A549 (cell line): ENCODE data around the gene PTPRE. TPM values are rescaled to one million over a fixed set of nuclear protein-coding genes. Genes with fewer than 3 reads are reported as not detected.
A peak's percentile ranks its signal among the peaks of the same experiment; 100 is the strongest.

Experiments
- ATAC-seq, 2 experiments: fragments of 200-7000 bp in 1 of 2; fragments of >200 bp in 1 of 2; cut with Nextera tagmentation in 1 of 2; cut with Tn5 transposase in 1 of 2; 3 replicates each; pipeline versions ENCODE4 v1.8.0 to v1.9.1; 2018 to 2020; ENCODE audit warnings: mild to moderate bottlenecking in 1 of 2, moderate library complexity in 1 of 2
- CTCF ChIA-PET: fragments of 300-600 bp; sonication (Branson Sonifier 250); formaldehyde crosslinking; extraction: SDS; loops from one replicate; lab custom pipeline; 2021; ENCODE audit warnings: antibody characterized with exemption, inconsistent platforms; lab: Yijun Ruan, JAX
- POLR2A ChIA-PET: fragments of 350-600 bp; formaldehyde crosslinking; extraction: SDS; loops from one replicate; lab custom pipeline; 2021; ENCODE audit warnings: antibody characterized with exemption, inconsistent platforms; lab: Yijun Ruan, JAX
- DNase-seq, 2 experiments: peaks; one replicate each; pipeline versions ENCODE4 v3.0.0 to v3.0.0-alpha.2; 2011 to 2016; ENCODE audit warnings: low read depth in 1 of 2, low spot score in 1 of 2
- FAIRE-seq: peaks from 2 replicates; lab custom pipeline; 2011; peaks lifted over from hg19 to GRCh38; lab: Jason Lieb, UNC
- H3K27ac ChIP-seq, 2 experiments: fragments of >200 bp; sonication (Bioruptor Twin); formaldehyde crosslinking; 3 replicates each; pipeline ENCODE4 v1.5.1; 2016 to 2017
- H3K4me1 ChIP-seq: fragments of >200 bp; sonication (Bioruptor Twin); formaldehyde crosslinking; 3 replicates; pipeline ENCODE4 v1.6.1; 2016
- H3K4me2 ChIP-seq: fragments of >200 bp; sonication (Bioruptor Twin); formaldehyde crosslinking; 3 replicates; pipeline ENCODE4 v1.6.1; 2016
- H3K4me3 ChIP-seq: fragments of >200 bp; sonication (Bioruptor Twin); formaldehyde crosslinking; 3 replicates; pipeline ENCODE4 v1.5.1; 2016
- H3K9me3 ChIP-seq: fragments of >200 bp; sonication (Bioruptor Twin); formaldehyde crosslinking; 3 replicates; pipeline ENCODE4 v1.6.1; 2016
- ATOH8 ChIP-seq: fragments of 250-450 bp; sonication (Bioruptor Pico); IDR thresholded peaks from 2 replicates; pipeline ENCODE4 v1.5.0; 2020; ENCODE audit warnings: low read depth, mild to moderate bottlenecking, moderate library complexity
- CHD2 ChIP-seq: fragments of 150-350 bp; IDR thresholded peaks from 2 replicates; pipeline ENCODE4 v1.6.1; 2014; ENCODE audit warnings: low read length; ENCODE audit not compliant: partially characterized antibody
- E2F6 ChIP-seq: IDR thresholded peaks from 2 replicates; pipeline ENCODE4 v1.6.1; 2012; ENCODE audit warnings: low read depth, borderline replicate concordance
- EP300 ChIP-seq, 2 experiments: fragments of >200 bp; sonication (Bioruptor Twin); formaldehyde crosslinking; IDR thresholded peaks; 2 replicates in 1 of 2; 3 replicates in 1 of 2; pipeline ENCODE4 v1.6.1; 2016 to 2017
- ESRRA ChIP-seq: fragments of 150-350 bp; IDR thresholded peaks from 2 replicates; pipeline ENCODE4 v1.6.1; 2014; ENCODE audit warnings: mild to moderate bottlenecking, low read length, borderline replicate concordance
- HDAC2 ChIP-seq: fragments of 200-600 bp; sonication (generic); IDR thresholded peaks from 2 replicates; pipeline ENCODE4 v1.6.1; 2016
- HEYL ChIP-seq: fragments of 250-450 bp; sonication (Bioruptor Pico); IDR thresholded peaks from 2 replicates; pipeline ENCODE4 v1.8.0; 2021; ENCODE audit warnings: mild to moderate bottlenecking, moderate library complexity
- KDM1A ChIP-seq: fragments of 200-600 bp; sonication (generic); IDR thresholded peaks from 2 replicates; pipeline ENCODE4 v1.6.1; 2016; ENCODE audit warnings: low read depth, mild to moderate bottlenecking
- MAFK ChIP-seq: fragments of 450-650 bp; IDR thresholded peaks from 2 replicates; pipeline ENCODE4 v1.6.1; 2014; ENCODE audit not compliant: partially characterized antibody
- MAX ChIP-seq: IDR thresholded peaks from 2 replicates; pipeline ENCODE4 v1.6.1; 2012
- NFE2L2 ChIP-seq: fragments of 150-350 bp; conservative IDR thresholded peaks from 2 replicates; pipeline ENCODE4 v1.6.1; 2014; ENCODE audit warnings: low read length
- POLR2AphosphoS2 ChIP-seq: conservative IDR thresholded peaks from 2 replicates; pipeline ENCODE4 v1.6.1; 2012; ENCODE audit warnings: low read length, improper control_type of control experiment, inconsistent platforms
- RAD21 ChIP-seq, 2 experiments: fragments of >200 bp in 1 of 2; sonication (Bioruptor Twin) in 1 of 2; formaldehyde crosslinking in 1 of 2; IDR thresholded peaks in 1 of 2; conservative IDR thresholded peaks in 1 of 2; 2 replicates in 1 of 2; 3 replicates in 1 of 2; pipeline ENCODE4 v1.6.1; 2012 to 2018; ENCODE audit warnings: inconsistent platforms in 1 of 2
- RCOR1 ChIP-seq: fragments of 150-350 bp; IDR thresholded peaks from 2 replicates; pipeline ENCODE4 v1.6.1; 2014; ENCODE audit warnings: antibody characterized with exemption, low read length, low read depth
- RFX5 ChIP-seq: fragments of 450-650 bp; IDR thresholded peaks from 2 replicates; pipeline ENCODE4 v1.7.1; 2014; ENCODE audit warnings: antibody characterized with exemption, mild to moderate bottlenecking, moderate library complexity
- RNF2 ChIP-seq: fragments of 200-600 bp; sonication (generic); IDR thresholded peaks from 2 replicates; pipeline ENCODE4 v1.6.1; 2016; ENCODE audit warnings: low read depth, mild to moderate bottlenecking, antibody characterized with exemption, moderate library complexity, borderline replicate concordance
- TFCP2L1 ChIP-seq: fragments of 250-450 bp; sonication (Bioruptor Pico); IDR thresholded peaks from 2 replicates; pipeline ENCODE4 v1.5.0; 2021; ENCODE audit warnings: mild to moderate bottlenecking
- TP53 ChIP-seq: fragments of 250-450 bp; sonication (Bioruptor Pico); IDR thresholded peaks from 2 replicates; pipeline ENCODE4 v1.5.0; 2021; ENCODE audit warnings: mild to moderate bottlenecking, moderate library complexity
- ZC3H11A ChIP-seq: fragments of 450-650 bp; IDR thresholded peaks from 2 replicates; pipeline ENCODE4 v1.6.1; 2014; ENCODE audit warnings: antibody characterized with exemption, mild to moderate bottlenecking
- ZNF302 ChIP-seq: fragments of 250-450 bp; sonication (Bioruptor Pico); IDR thresholded peaks from 2 replicates; pipeline ENCODE4 v1.9.0; 2021; ENCODE audit warnings: inconsistent platforms, mild to moderate bottlenecking, moderate library complexity
- ZSCAN20 ChIP-seq: fragments of 250-450 bp; sonication (Bioruptor Pico); IDR thresholded peaks from 2 replicates; pipeline ENCODE4 v1.8.0; 2022; ENCODE audit warnings: mild to moderate bottlenecking, moderate library complexity
- WGBS: methylation state at CpG from one replicate; pipeline ENCODE4 v1.1.6; 2017; ENCODE audit errors: missing lambda C conversion rate; 5-methylcytosine and 5-hydroxymethylcytosine counted together
- polyA plus RNA-seq, 4 experiments: library from polyadenylated mRNA; depleted of rRNA in 3 of 4; stranded (reverse); fragments of >200 nt; fragmentation: RNase III in 1 of 4; extraction: RNeasy Plus Mini Kit Qiagen cat#74134 plus additional on column Dnase treatment in 1 of 4; gene quantifications; 2 replicates in 3 of 4; 3 replicates in 1 of 4; pipeline ENCODE4 v1.2.3, GENCODE V29; 2011 to 2017

The PTPRE gene
- polyA plus RNA-seq, 2 of the 4 experiments (the other 2 are of a cell fraction) = 0.31 to 1.5 TPM

- TF ChIP-seq NFE2L2 = no peak
Measured at GRCh38 chr10:127860592-127860991, 46.3 kb upstream of the PTPRE start (continued).

- FAIRE-seq (no peak), ATAC-seq (no peak), DNase-seq (peak in 1 of 2 experiments; percentile 21)
- H3K4me3 ChIP-seq = no peak overlapping the region
- H3K27ac ChIP-seq = no peak overlapping the region
- no peak overlapping the region for H3K4me2 ChIP-seq
- H3K9me3 ChIP-seq = peaks cover 7% of the 10 kb centered on the region; the same call in 1 of the 3 replicates
- POLR2A ChIA-PET = no interaction called here
- CTCF ChIA-PET = interaction anchor here (0.7 to 3.0 kb wide), 6 partner anchors 9 to 148 kb away, joined by 3 to 20 read pairs (median 3); no protein-coding TSS in a partner anchor
- no peaks in the 10 kb centered on the region for H3K4me1 ChIP-seq
- TF ChIP-seq TP53 (CRISPR knock-in tag) = peak; percentile 68; the same call in 1 of the 2 replicates
- TF ChIP-seq HEYL (CRISPR knock-in tag) = no peak
- 60% methylated on average over 6 of the region's 6 CpGs for WGBS
Measured at GRCh38 chr10:127863231-127863825, 43.6 kb upstream of the PTPRE start.

- WGBS = 29% methylated on average over 8 of the region's 8 CpGs
- FAIRE-seq = no peak
- ChIA-PET CTCF (interaction anchor here (3.1 kb wide), 1 partner anchor 12 kb away, joined by 12 read pairs; no protein-coding TSS in a partner anchor), POLR2A (no interaction called here)
- Histone ChIP-seq H3K4me3 (no peak overlapping the region), H3K27ac (no peak overlapping the region), H3K4me2 (no peak overlapping the region), H3K4me1 (no peaks in the 10 kb centered on the region), H3K9me3 (peaks cover 7% of the 10 kb centered on the region)
- no peak for ATAC-seq
- DNase-seq = no peak
- TF ChIP-seq KDM1A (no peak), RNF2 (no peak), HEYL (CRISPR knock-in tag) (no peak), CHD2 (no peak), MAX (no peak), TP53 (CRISPR knock-in tag) (no peak), RFX5 (no peak), ZNF302 (CRISPR knock-in tag) (no peak), TFCP2L1 (CRISPR knock-in tag) (no peak), ESRRA (no peak), RCOR1 (no peak), ZSCAN20 (no peak), ZC3H11A (no peak), MAFK (no peak), HDAC2 (no peak), ATOH8 (CRISPR knock-in tag) (no peak), E2F6 (no peak), EP300 (IDR thresholded peaks at IDR 0.05) (no peak), RAD21 (conservative IDR thresholded peaks at IDR 0.05 in 1 of 2, IDR thresholded peaks at IDR 0.05 in 1 of 2) (no peak), POLR2AphosphoS2 (no peak)
Measured at GRCh38 chr10:127866276-127867013, 40.5 kb upstream of the PTPRE start.
